Measurements from ENCODE around the gene IGSF21.

DNA sequence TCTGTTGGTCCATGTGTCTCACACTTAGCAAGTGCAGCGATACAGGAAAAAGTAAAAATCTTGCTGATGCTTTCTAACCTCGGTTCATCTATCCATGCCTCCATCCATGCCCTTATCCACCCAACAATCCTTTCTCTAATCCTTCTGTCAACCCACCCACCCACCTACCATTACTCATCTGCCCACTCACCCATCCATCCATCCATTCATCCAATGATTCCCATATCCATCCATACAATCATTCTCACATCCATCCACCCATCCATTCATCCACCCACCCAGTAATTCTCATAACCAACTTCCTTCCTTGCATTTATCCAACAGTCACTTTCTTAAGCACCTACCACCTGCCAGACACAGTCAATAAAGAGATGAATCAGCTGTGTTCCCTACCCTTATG is 6.1 kb upstream of the IGSF21 start:
- TF ChIP-seq, protein P1, sequence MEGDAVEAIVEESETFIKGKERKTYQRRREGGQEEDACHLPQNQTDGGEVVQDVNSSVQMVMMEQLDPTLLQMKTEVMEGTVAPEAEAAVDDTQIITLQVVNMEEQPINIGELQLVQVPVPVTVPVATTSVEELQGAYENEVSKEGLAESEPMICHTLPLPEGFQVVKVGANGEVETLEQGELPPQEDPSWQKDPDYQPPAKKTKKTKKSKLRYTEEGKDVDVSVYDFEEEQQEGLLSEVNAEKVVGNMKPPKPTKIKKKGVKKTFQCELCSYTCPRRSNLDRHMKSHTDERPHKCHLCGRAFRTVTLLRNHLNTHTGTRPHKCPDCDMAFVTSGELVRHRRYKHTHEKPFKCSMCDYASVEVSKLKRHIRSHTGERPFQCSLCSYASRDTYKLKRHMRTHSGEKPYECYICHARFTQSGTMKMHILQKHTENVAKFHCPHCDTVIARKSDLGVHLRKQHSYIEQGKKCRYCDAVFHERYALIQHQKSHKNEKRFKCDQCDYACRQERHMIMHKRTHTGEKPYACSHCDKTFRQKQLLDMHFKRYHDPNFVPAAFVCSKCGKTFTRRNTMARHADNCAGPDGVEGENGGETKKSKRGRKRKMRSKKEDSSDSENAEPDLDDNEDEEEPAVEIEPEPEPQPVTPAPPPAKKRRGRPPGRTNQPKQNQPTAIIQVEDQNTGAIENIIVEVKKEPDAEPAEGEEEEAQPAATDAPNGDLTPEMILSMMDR (IDR thresholded peaks at IDR 0.05; ENCODE audit: low read depth, low read length), result no peak
- TF ChIP-seq EZH2phosphoT487 (IDR thresholded peaks at IDR 0.05; ENCODE audit: low read depth), result no peak

All from OCI-LY3 (cell line).